Stimulated activated CD8-positive, alpha-beta memory T cell treated with anti-CD3 and anti-CD28 coated beads, Interleukin-15, amount 100 ng/mL, for 4 hours (primary cell): Measurements from ENCODE around the gene LMAN2L.
"Not testable (repeated sequence)": the region's sequence is repeated elsewhere in the genome, so short reads cannot be mapped to it uniquely, and the experiment has no call there.

Experiments
- DNase-seq, 2 donors: peaks; one replicate each; pipeline ENCODE4 v3.0.0-alpha.2; 2020; ENCODE audit warnings: low read depth in 2 of 2

Gene LMAN2L

GRCh38 chr2:96687711-96688640, 51.9 kb downstream of the LMAN2L start:
- DNase-seq, result no peak

DNA sequence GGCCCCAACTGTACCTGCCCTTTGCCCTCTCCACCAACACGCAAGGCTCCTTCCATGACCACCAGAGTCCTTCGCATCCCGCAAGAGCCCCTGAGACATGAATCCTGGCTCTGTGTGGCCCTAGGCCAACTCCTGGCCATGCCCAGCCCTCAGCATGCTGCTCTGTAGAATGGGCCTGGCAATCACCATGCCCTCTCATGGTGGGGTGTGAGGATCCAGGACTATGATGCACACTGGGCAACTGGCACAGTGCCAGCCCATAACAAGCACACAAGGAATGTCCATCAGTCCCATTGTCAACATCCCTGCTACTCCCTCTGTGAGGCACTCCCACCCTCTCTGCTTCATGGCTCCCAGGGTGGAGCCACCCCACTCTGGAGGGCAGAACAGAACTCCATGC, 52.6 kb downstream of the LMAN2L start:
- no peak for DNase-seq

- no peak for DNase-seq
These were observed 54.0 kb downstream of the LMAN2L start for GRCh38 chr2:96685577-96686459.

DNA sequence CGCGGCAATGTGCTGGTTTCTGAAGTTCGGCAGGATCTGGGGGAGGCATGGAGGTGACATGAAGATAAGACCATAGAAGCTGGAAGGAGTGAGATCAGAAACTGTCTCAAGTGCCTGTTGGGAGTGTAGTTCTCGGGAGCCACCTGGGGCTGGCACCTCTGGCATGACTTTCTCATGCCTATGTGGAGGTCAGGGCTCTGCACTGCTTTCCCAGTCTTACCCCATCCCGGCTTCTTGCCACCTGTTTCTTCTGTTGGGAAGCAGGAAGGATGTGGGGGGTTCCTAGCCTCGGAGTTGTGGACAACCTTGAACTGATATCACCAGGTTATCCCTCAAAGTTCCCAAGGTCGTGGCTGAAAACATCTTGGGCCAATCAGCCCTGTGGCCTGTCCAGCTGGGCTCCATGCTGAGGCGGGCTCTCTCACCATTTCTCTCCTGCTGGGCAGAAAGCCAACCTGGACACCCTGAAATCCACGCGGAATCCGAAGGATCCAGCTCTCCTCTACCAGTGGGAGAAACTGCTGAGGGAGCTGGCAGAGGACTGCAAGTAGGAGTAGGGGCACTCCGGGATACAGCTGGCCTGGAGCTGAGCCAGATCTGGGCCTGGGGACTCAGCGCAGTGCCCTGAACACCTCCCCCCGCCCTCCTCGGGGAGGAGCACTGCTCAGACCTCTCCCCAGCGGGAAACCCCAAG, 54.8 kb downstream of the LMAN2L start:
- DNase-seq, result no peak

GRCh38 chr2:96683972-96684820, 55.7 kb downstream of the LMAN2L start:
- DNase-seq, result no peak

GRCh38 chr2:96683307-96683706, 56.6 kb downstream of the LMAN2L start:
- no peak for DNase-seq

GRCh38 chr2:96681540-96681939, 58.3 kb downstream of the LMAN2L start:
- DNase-seq, result no peak

- DNase-seq, result no peak
These were observed 59.2 kb downstream of the LMAN2L start for GRCh38 chr2:96680561-96681141.

DNA sequence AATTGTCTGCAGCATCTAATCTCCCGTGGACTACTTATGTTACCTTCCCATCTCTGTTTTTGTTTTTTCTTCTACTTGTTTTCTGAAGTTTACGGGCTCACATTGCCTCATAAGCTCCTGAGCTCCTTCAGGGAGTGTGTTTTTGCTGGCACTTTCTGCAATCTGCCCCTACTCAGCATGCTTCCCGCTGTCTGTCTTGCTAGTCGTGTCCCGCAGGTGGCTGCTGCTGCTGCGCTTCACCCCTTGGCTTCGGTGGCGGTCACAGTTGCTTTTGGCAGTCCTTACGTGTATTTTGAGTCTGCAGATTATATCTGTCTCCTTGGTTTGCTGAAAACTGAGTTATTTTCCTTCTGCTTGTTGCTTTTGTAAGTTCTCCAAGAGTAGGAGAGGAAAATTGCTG, 60.0 kb downstream of the LMAN2L start:
- DNase-seq, result no peak

- no peak for DNase-seq
These were observed 70.2 kb downstream of the LMAN2L start for GRCh38 chr2:96669539-96670215.

- no peak for DNase-seq
These were observed 71.1 kb downstream of the LMAN2L start for GRCh38 chr2:96668771-96669170.

DNA sequence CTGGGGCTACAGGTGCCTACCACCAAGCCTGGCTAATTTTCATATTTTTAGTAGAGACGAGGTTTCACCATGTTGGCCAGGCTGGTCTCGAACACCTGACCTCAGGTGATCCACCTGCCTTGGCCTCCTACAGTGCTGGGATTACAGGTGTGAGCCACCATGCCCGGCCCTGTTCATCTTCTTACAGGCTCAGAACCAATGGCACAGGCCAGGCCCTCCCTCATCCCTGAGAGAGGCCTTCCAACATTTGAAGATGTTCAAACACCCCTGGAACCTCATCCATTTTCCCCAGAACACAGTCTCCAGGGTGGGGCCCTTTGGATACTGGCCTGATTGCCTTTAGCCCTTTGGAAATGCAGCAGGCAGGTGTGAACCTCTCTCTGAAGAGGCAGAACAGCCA, 74.1 kb downstream of the LMAN2L start:
- not testable (repeated sequence) for DNase-seq

DNA sequence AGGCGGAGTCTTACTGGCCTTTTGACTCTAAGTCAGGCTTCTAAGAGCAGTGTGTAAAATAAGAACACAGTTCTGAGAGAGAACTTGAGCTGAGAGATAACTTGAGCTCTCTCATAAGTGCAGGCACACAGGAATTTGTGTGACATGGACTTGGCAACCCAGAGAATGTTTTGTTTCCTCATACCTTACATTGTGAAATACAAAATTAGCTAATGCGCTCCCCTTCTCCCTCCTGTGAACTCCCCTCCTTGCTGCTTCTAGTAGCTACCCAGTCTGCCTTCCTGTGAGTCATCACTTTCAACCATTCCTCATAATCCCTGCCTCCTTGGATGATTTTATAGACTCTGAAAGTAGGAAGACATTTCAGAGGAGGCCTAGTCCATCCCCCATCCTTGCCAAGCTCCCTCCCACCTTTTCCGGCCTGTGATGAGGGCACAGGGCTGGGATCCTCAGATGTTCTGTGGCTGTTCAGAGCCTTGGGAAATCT, 74.7 kb downstream of the LMAN2L start:
- DNase-seq, result no peak

DNA sequence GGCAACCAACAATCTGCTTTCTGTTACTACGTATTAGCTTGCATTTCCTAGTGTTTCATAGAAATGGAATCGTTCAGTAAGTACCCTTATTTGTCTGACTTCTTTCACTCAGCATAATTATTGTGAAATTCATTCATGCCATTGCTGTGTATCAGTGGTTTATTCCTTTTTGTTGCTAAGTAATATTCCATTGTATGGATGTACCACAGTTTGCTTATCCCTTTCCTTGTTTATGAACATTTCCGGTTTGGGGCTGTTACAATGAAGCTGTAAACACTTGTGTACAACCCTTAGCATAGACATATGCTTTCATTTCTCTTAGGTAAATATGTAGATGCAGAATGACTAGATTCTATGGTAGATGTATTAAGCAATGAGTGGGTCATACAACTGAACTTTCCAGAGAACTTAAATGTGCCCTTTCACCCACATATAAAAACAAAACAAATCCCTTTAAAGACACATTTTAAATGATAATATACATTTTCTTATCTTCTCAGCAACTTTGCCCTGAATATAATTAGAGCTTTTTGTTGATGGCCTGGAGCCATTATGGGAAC, 75.4 kb downstream of the LMAN2L start:
- no peak for DNase-seq

DNA sequence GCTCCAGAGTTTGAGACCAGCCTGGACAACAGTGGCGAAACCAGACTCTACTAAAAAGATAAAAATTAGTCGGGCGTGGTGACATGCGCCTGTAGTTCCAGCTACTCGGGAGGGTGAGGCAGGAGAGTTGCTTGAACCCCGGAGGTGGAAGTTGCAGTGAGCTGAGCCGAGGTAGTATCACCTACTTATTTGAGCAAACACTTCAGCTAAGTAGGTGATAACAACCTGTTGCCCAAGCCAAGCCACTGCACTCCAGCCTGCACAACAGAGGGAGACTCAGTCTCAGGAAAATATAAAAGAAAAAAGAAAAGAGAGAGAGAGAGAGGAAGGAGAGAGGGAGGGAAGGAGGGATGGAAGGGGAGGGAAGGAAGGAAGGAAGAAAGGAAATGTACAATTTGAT, 76.0 kb downstream of the LMAN2L start:
- DNase-seq, result no peak

- DNase-seq, result no peak
These were observed 76.7 kb downstream of the LMAN2L start for GRCh38 chr2:96663177-96663576.

DNA sequence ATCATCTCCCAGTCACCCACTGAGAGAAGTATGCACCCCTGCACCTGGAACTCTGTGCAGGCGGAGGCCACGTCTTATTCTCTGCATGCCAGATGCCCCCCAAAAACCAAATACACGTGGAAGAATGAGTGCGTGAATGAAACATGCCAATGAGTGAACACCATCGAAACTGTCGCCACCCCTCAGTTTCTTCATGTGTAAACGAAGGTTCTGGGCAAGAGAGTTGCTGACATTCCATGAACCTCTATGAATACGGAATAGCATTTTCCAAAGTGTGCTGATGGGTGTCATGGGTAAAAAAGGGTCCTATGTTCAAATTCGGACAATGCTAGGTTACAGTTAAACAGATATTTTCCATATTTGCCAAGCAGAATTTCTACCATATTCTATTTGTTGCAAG, 77.5 kb downstream of the LMAN2L start:
- DNase-seq, result no peak

- DNase-seq, result no peak
These were observed 78.5 kb downstream of the LMAN2L start for GRCh38 chr2:96661324-96661723.

- no peak for DNase-seq
These were observed 83.3 kb downstream of the LMAN2L start for GRCh38 chr2:96656540-96656939.
